NCI-H1436 (cell line): Measurements from ENCODE around the gene SETD5.

ENCODE experiments used
- DNase-seq: peaks from one replicate; lab custom pipeline; 2025; lab: John Stamatoyannopoulos, UW

SETD5 gene

GRCh38 chr3:9397332-9397905 is at the start of gene SETD5:
TSS of gene SETD5 (plus strand) at chr3:9397615. CDS start at chr3:9428939, 31,324 bp downstream.
- peak; percentile 87 for DNase-seq

GRCh38 chr3:9347887-9348286 is 49.5 kb upstream of the SETD5 start:
- no peak for DNase-seq

GRCh38 chr3:9349321-9350117 is 47.9 kb upstream of the SETD5 start:
- DNase-seq = no peak

GRCh38 chr3:9351709-9352126 is 45.7 kb upstream of the SETD5 start:
- no peak for DNase-seq

GRCh38 chr3:9352917-9353752 is 44.3 kb upstream of the SETD5 start:
- peak; percentile 2 for DNase-seq

GRCh38 chr3:9361691-9362388 is 35.6 kb upstream of the SETD5 start:
- no peak for DNase-seq

GRCh38 chr3:9362731-9363530 is 34.5 kb upstream of the SETD5 start, which contains the start of gene THUMPD3:
TSS of gene THUMPD3 (plus strand) at chr3:9363054. CDS start at chr3:9365069, 2,015 bp downstream.
- DNase-seq = peak; percentile 47

GRCh38 chr3:9369508-9369907 is 27.9 kb upstream of the SETD5 start:
- DNase-seq = no peak

- DNase-seq = no peak
Observed at GRCh38 chr3:9373465-9373864, 23.9 kb upstream of the SETD5 start.

- DNase-seq = no peak
Observed at GRCh38 chr3:9377981-9378380, 19.4 kb upstream of the SETD5 start.

GRCh38 chr3:9379327-9379726 is 18.1 kb upstream of the SETD5 start:
- DNase-seq = no peak

GRCh38 chr3:9380014-9380413 is 17.4 kb upstream of the SETD5 start:
- no peak for DNase-seq

- no peak for DNase-seq
Observed at GRCh38 chr3:9384141-9384828, 13.1 kb upstream of the SETD5 start.

GRCh38 chr3:9385187-9386077 is 12.0 kb upstream of the SETD5 start:
- no peak for DNase-seq

- no peak for DNase-seq
Observed at GRCh38 chr3:9386078-9386459, 11.3 kb upstream of the SETD5 start.

- DNase-seq = no peak
Observed at GRCh38 chr3:9386501-9387321, 10.7 kb upstream of the SETD5 start.

GRCh38 chr3:9387322-9387655 is 10.1 kb upstream of the SETD5 start:
- no peak for DNase-seq

GRCh38 chr3:9388142-9388541 is 9.3 kb upstream of the SETD5 start:
- DNase-seq = no peak
